ENCODE results near the gene MORN1. TPM values are rescaled to one million over a fixed set of nuclear protein-coding genes. Genes with fewer than 3 reads are reported as not detected.

The MORN1 gene
- total and polyA plus RNA-seq, 2 of the 8 experiments (the other 6 are each of a cell fraction or from before 2014, with no cell fraction given): 5.0 to 9.1 TPM

- ChIA-PET CTCF (ENCODE audit: partially characterized antibody) (interaction anchor here (0.6 to 1.9 kb wide), 11 partner anchors 18 to 998 kb away, joined by 3 to 6 read pairs (median 4); partner anchors contain the start of gene FAAP20), POLR2A (ENCODE audit: partially characterized antibody) (interaction anchor here (0.7 kb wide), 1 partner anchor 1111 kb away, joined by 3 read pairs; no protein-coding TSS in a partner anchor)
- H3K36me3 ChIP-seq (ENCODE audit: control insufficient read depth in 2 of 4, insufficient read depth in 4 of 4, low read length in 3 of 4): no peaks in the 10 kb centered on the region
- H4K5ac ChIP-seq (ENCODE audit: insufficient read length, low read depth, low read length): no peak overlapping the region
- no peak overlapping the region for H3K18ac ChIP-seq (ENCODE audit: extremely low read depth, low read length)
- FAIRE-seq (no peak), DNase-seq (ENCODE audit: low read depth in 1 of 2, low spot score in 2 of 2) (no peak)
- no peak overlapping the region for H2BK12ac ChIP-seq (ENCODE audit: low read depth, low read length)
- H2BK120ac ChIP-seq (replicated peaks; ENCODE audit: low read depth, low read length): no peak overlapping the region
- 0 out of 7 replicates have a peak, but pooled peaks cover 0 to 2% (median 0%) of the 10 kb centered on the region in 4 experiments for H3K27me3 ChIP-seq (replicated peaks in 1 of 4; ENCODE audit: control insufficient read depth in 3 of 4, extremely low read depth in 1 of 4, insufficient read depth in 3 of 4, low read length in 3 of 4)
- H2AFZ ChIP-seq (ENCODE audit: low read length): no peak overlapping the region
- H3K23ac ChIP-seq (ENCODE audit: insufficient read length): no peak overlapping the region
- peak overlapping the region; percentile 85 for H4K8ac ChIP-seq (ENCODE audit: extremely low read depth, insufficient read depth, low read length)
- H3K4me3 ChIP-seq (ENCODE audit: extremely low read depth in 1 of 4, insufficient read depth in 2 of 4, low read depth in 3 of 4, low read length in 4 of 4): no peak overlapping the region
- H2BK20ac ChIP-seq (ENCODE audit: low read length): no peak overlapping the region
- 85% methylated on average over 16 of the region's 18 CpGs; no CpG with 5 or more reads in 1 of the 2 experiments for WGBS, 2 experiments (ENCODE audit: extremely low coverage in 1 of 2, insufficient coverage in 1 of 2, insufficient read length in 1 of 2, insufficient replicate concordance in 2 of 2, low coverage in 1 of 2, low lambda C conversion rate in 2 of 2, missing lambda C conversion rate in 1 of 2)
- H3K56ac ChIP-seq (replicated peaks; ENCODE audit: insufficient read length, low read depth, low read length): no peak overlapping the region
- no peak overlapping the region for H3K9ac ChIP-seq (replicated peaks in 1 of 4; ENCODE audit: extremely low read depth in 1 of 4, low read depth in 3 of 4, low read length in 3 of 4)
- no peak overlapping the region for H3K14ac ChIP-seq (ENCODE audit: insufficient read length)
- H3K9me3 ChIP-seq (ENCODE audit: insufficient read depth in 2 of 2, low read depth in 1 of 2, low read length in 1 of 2): peaks cover 11 to 27% of the 10 kb centered on the region in 2 experiments; a peak in 3 of 4 replicates
- no peak overlapping the region for H3K27ac ChIP-seq (ENCODE audit: low read depth, low read length)
- no peak overlapping the region for H4K91ac ChIP-seq (replicated peaks; ENCODE audit: insufficient read length, low read length)
- H3K4ac ChIP-seq (replicated peaks; ENCODE audit: insufficient read length, low read depth, low read length): no peak overlapping the region
- H3K4me2 ChIP-seq (ENCODE audit: insufficient read depth in 1 of 2, low read depth in 2 of 2, low read length in 2 of 2): no peak overlapping the region
- H2BK15ac ChIP-seq (ENCODE audit: low read length): no peak overlapping the region
- H3K23me2 ChIP-seq (ENCODE audit: low read depth, low read length): no peaks in the 10 kb centered on the region
- H2BK5ac ChIP-seq (ENCODE audit: low read depth, low read length): no peak overlapping the region
- H3K79me1 ChIP-seq (ENCODE audit: low read depth, low read length): no peaks in the 10 kb centered on the region
- H3K79me2 ChIP-seq (ENCODE audit: control insufficient read depth in 1 of 2, insufficient read depth in 2 of 2, low read length in 2 of 2): no peaks in the 10 kb centered on the region
- H2AK5ac ChIP-seq (ENCODE audit: low read depth, low read length): no peak overlapping the region; the same call in 1 of the 2 replicates
- peaks cover 0 to 1% of the 10 kb centered on the region in 2 experiments for H4K20me1 ChIP-seq (replicated peaks in 1 of 2; ENCODE audit: control insufficient read depth in 1 of 2, insufficient read depth in 2 of 2, low read length in 2 of 2)
- no peaks in the 10 kb centered on the region for H3K4me1 ChIP-seq (replicated peaks in 1 of 4; ENCODE audit: control insufficient read depth in 3 of 4, insufficient read depth in 4 of 4, low read length in 3 of 4)
- no peak for TF ChIP-seq SAP30 (IDR thresholded peaks at IDR 0.05; ENCODE audit: insufficient read depth, insufficient replicate concordance, low read length)
- TF ChIP-seq JUND (IDR thresholded peaks at IDR 0.05; ENCODE audit: low read length): no peak
Measured at GRCh38 chr1:2426540-2426939, 35.2 kb upstream of the MORN1 start.

Measured in H1 (cell line).